ENCODE measurements around the gene OPCML.

DNA sequence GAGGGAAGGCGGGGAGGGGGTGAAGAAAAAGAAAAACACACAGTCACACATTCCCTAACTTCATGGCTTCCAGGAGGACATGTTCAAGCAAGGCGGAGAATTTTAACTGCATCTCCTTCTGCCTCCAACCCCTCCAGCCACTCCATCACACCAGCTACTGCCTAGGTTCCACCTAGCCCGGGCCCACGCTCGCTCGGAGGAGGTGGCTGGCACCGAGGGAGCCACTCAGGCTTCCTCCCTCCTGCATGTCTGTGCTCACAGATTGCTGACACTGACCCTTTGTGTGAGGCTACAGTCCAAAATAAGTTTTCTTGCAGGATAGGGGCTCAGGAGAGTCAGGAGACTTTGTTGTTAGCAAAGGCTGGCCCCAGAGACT lies 9.4 kb upstream of the OPCML start:
- TF ChIP-seq, protein P1, sequence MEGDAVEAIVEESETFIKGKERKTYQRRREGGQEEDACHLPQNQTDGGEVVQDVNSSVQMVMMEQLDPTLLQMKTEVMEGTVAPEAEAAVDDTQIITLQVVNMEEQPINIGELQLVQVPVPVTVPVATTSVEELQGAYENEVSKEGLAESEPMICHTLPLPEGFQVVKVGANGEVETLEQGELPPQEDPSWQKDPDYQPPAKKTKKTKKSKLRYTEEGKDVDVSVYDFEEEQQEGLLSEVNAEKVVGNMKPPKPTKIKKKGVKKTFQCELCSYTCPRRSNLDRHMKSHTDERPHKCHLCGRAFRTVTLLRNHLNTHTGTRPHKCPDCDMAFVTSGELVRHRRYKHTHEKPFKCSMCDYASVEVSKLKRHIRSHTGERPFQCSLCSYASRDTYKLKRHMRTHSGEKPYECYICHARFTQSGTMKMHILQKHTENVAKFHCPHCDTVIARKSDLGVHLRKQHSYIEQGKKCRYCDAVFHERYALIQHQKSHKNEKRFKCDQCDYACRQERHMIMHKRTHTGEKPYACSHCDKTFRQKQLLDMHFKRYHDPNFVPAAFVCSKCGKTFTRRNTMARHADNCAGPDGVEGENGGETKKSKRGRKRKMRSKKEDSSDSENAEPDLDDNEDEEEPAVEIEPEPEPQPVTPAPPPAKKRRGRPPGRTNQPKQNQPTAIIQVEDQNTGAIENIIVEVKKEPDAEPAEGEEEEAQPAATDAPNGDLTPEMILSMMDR (IDR thresholded peaks at IDR 0.05): no peak
- no peak for TF ChIP-seq EZH2 (IDR thresholded peaks at IDR 0.05; ENCODE audit: borderline replicate concordance, insufficient read depth, low read depth, low read length, poor library complexity, severe bottlenecking)
